Fibroblast of skin of scalp (primary cell): ENCODE data around the gene TMEM207.

Experiments used
- DNase-seq: peaks from one replicate; pipeline ENCODE4 v3.0.0-alpha.2; 2013

The TMEM207 gene

DNA sequence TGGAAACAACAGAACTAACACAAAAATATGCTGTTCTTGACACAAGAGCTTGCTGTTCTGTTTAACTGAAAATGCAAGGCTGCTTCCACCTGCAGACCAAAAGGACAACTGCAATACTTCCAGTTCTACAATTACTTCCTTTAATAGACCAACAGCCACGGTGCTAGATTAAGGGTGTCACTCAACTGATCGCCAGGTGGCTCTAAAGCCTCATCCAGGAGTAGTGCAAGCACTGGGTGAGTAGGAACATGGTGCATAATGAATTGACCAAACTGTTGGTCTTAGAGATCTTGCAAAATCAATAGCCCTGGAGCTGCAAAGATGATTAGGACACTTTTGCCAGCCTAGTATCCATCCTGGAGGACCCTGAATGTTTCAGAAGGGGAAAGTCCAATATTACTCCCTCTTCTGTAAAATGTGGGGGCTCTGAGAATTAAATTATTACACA is 65.4 kb downstream of the TMEM207 start:
- DNase-seq = peak; percentile 45

DNA sequence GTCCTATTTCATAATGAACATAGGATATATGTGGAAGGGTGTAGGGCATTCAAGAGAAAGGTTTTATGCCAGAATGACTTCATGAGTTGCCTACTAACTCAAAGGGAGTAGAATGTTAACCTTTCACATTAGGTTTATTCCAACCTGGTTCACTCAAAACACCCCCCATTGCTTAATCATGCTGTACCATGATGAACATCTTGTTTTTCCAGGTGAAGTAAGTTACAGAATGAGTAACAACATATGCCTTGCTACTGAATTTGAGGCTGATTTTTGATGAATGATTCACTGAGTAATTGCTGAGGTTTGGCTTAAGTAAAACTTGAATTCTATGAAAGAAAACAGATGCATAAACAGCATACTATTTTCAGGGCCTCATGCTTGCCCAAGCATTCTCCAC is 67.6 kb downstream of the TMEM207 start:
- DNase-seq = peak; percentile 62

DNA sequence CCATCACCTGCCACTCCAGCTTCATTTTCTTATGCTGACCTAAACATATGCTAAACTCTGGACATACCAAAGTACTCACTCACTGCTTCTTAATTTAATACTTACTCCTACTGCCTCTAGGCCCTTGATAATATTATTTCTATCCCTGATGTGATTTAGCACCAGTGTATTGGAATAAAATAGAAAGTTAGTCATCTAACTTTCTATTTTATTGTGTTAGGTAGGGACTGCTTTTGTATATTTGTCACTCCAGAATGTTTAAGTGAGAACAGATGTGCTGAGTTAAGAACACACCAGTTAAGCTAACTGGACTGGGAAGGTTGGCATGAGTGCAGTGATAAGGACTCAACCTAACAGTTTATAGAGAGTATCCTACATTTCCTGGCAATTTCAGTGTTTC is 68.3 kb downstream of the TMEM207 start:
- DNase-seq = peak; percentile 25

DNA sequence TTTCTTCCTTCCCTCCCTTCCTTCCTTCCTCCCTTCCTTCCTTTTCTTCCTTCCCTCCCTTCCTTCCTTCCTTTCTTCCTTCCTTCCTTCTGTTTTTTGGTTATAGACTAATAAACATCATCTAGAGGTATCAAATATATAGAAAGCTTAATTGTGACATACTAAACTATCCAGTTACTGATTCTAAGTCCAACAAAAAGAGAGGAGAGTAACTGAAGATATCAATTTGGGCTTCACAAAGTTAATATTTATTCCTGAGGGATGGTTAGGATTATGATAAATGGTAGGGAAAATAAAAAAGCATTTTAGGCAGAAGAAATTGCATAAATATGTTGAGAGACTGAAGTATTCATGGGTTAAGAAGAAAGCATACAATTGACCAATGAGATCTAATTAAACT is 69.5 kb downstream of the TMEM207 start:
- no peak for DNase-seq
